GM18520 (cell line): ENCODE data around the gene ACTR3C.

ENCODE experiments used
- ATAC-seq: cut with Tn5 transposase; IDR thresholded peaks from one replicate; pipeline ENCODE4 v1.9.1; 2021; ENCODE audit not compliant: unreplicated experiment

ACTR3C gene

DNA sequence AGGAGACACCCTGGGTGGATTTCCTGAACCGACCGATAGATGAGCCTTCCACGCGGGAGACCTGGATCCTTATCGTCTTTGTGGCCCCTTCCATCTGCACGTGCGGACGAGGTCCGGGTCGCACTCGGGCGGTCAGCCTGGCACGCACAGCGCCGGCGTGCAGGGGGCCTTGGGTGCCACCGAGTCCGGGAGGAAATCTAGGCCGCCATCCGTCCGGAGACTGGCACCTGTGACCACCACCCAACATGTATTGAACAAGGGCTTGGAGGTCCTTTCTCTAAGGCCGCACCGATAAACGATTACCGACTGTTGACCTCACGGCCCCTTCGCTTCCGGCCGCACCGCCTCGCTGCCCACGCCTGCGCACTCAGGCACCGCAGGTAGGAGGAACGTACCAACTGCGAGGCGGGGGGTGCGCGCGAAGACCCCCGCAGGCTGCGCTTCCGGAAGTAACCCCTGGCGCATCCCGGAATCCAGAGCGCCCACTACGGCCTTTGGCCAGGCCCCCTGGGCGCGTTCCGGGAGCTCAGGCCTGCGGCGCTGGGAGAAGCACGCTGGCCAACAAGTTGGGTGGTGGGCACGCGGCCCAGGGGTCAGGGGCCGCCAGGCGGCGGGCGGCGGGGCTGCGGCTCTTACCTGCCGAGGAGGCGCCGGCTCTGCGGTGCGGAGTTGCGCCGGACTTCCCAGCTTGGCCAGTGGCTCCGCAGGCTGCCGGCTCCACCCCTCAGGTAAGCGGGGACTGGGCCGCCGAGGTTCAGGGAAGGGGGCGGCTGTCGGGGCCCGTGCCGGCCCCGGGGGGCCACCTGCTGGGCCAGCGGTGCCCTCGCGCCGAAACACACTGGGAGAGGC, at the start of gene ACTR3C, which contains the start of gene LRRC61:
Gene ACTR3C (minus strand): TSS at position 713 of the 849 bp plus-strand sequence. CDS start 28,249 bp downstream, outside the sequence.
Gene LRRC61 (plus strand): TSS at position 523 of the 849 bp plus-strand sequence. CDS start 13,507 bp downstream, outside the sequence.
- peak; percentile 44 for ATAC-seq

DNA sequence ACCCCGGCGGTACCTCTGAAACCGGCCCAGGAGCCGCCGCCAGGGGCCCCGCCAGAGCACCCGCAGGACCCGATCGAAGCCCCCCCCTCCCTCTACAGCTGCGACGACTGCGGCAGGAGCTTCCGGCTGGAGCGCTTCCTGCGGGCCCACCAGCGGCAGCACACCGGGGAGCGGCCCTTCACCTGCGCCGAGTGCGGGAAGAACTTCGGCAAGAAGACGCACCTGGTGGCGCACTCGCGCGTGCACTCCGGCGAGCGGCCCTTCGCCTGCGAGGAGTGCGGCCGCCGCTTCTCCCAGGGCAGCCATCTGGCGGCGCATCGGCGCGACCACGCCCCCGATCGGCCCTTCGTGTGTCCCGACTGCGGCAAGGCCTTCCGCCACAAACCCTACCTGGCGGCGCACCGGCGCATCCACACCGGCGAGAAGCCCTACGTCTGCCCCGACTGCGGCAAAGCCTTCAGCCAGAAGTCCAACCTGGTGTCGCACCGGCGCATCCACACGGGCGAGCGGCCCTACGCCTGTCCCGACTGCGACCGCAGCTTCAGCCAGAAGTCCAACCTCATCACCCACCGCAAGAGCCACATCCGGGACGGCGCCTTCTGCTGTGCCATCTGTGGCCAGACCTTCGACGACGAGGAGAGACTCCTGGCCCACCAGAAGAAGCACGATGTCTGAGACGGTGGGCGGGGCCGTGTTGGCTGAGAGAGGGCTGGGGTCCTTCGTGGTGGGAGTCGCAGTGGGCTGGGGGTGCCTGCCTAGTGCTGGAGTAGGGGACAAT, 49.1 kb upstream of the ACTR3C start:
- ATAC-seq: no peak

DNA sequence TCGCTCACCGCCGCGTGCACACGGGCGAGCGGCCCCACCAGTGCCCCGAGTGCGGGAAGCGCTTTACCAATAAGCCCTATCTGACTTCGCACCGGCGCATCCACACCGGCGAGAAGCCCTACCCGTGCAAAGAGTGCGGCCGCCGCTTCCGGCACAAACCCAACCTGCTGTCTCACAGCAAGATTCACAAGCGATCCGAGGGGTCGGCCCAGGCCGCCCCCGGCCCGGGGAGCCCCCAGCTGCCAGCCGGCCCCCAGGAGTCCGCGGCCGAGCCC, 48.6 kb upstream of the ACTR3C start:
- no peak for ATAC-seq

DNA sequence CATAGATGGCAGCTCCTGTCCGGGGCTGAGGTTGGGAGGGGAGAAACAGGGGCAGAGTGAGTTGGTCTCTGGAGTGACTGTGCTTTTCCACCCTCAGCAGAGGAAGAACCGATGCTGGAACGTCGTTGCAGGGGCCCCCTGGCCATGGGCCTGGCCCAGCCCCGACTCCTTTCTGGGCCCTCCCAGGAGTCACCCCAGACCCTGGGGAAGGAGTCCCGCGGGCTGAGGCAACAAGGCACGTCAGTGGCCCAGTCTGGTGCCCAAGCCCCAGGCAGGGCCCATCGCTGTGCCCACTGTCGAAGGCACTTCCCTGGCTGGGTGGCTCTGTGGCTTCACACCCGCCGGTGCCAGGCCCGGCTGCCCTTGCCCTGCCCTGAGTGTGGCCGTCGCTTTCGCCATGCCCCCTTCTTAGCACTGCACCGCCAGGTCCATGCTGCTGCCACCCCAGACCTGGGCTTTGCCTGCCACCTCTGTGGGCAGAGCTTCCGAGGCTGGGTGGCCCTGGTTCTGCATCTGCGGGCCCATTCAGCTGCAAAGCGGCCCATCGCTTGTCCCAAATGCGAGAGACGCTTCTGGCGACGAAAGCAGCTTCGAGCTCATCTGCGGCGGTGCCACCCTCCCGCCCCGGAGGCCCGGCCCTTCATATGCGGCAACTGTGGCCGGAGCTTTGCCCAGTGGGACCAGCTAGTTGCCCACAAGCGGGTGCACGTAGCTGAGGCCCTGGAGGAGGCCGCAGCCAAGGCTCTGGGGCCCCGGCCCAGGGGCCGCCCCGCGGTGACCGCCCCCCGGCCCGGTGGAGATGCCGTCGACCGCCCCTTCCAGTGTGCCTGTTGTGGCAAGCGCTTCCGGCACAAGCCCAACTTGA, 48.0 kb upstream of the ACTR3C start:
- ATAC-seq: no peak

DNA sequence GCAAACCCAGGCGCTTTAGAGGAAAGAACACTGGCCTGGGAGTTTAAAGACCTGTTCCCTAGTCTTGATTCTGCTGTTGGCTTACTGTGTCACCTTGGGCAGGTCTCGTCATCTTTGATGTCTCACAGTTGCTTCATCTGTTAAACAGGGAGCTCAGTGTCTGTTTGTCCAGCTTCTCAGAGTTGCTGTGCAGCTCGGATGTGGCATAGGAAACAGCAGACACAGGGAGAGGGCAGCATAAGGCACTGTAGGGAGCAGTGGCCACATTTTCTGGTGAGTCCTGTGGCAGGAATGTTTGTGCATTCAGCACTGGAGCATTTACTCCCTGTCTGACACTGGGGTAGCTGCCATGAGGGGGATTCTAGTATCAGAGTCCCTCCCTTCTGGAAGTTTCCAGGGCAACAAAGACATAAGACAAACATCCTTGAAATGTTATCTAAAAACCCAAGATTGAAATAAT, 47.3 kb upstream of the ACTR3C start:
- no peak for ATAC-seq

DNA sequence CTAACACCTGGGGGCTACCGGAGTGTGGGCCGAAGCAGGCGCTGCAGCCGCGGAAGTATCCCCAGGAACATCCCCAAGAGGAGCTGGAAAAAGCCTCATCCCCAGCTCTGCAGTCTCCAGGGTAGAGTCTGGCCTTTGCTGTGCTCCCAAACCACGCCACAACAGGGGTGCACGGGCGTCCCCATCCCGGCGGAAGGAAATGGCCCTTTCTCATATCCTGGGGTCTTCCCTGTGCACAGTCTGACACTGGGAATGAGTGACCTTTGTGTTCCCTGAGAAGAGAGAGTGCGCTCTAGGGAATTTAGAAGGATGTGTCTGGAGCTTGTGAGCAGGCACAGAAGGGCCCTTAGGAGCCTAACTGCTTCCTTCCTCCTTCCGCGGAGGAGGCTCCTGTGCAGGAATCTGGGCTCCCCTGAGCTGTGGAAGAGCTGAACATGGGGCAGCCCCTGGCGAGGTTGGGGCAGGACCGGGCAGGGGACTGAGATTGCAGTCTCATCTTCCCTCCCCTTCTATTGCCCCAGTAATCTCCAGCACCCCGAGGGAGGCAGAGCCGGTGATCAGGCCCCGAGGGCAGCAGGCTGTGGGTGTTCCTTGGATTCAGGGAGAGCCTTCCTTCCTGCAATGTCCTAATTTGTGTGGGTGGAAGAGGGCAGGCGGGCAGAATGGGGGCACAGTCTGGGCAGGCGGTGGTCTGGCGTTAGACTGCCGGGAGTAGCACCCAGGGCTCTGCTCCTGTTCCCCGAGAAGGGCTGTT, 46.6 kb upstream of the ACTR3C start:
- ATAC-seq: no peak

DNA sequence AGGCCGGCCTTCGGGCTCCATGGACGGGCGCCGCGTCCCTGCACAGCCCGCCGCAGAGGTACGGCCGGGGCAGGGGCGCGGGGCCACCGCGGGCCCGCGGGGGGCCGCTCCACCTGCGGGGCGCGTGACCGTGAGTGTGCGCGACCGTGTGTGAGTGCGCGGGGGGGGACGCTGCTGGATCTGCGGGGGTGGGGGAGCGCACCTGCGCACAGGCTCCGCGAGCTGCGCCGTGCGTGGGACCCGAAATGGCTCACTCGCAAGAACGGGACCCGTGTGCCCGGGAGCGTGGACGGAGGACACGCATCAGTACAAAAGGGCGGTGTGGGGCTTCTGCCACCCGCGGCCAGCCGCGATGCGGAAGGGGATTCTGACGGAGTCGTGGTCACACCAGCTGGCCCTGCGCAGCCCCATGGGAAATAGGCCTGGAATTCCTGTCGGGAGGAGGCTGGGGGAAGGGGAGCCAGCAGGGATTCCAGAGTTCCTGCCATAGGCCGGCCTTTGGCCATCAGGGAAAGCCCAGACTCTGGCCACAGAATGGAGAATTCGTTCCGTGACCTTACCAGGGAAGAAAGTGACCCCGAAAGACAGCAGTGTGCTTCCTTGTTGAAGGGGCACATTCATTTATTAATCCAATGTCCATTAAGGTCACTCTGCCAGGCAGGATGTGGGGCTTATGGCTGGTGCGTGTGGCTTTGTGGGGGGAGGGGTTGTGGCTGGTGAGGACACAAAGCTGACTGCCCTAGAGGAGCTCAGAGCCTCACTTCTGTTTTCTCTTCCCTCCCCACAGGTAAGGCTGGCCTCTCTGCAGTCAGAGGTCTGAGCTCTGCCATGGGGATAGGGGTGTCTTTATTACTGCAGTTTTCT, 45.8 kb upstream of the ACTR3C start:
- ATAC-seq: peak; percentile 4

DNA sequence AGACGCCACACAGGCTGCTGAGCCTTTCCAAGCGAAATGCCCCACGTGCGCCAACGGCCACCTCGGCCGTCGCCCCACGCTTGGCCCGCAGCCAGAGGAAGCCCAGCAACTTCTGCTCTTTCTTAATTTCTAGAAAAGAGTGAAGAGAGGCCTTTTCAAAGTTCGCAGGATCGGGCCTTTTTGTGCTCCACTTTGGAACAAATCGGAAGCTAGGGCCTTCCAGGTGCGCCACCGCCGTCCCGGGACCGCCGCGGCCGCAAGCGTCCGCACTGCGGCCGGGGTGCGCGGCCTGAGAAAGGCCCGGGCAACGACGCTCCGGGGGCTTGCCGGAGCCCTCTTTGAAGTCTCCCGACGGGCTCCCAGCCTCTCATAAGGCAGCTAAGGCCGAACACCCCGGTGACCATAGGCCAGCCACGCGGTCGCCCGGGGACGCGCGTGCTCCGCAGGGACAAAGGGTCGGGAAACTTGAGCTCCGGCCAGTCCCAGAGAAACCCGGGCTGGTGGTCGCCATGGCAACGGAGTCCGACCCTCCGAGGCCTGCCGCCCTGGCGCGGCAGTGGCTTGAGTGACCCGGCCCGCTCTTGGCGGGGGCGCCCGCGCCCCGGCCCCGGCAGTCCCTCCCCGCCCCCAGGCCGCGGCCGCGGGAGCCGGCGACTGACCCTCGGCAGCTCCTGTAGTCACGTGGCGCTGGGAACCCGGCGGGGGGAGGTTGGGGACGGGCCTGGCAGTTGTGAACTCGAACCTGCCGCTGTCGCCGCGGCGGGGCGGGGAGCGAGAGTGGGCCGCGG, 44.9 kb upstream of the ACTR3C start, which contains the start of gene REPIN1:
Gene REPIN1 (plus strand): TSS at position 727 of the 788 bp plus-strand sequence. CDS start 890 bp downstream, outside the sequence.
- ATAC-seq: peak; percentile 40

DNA sequence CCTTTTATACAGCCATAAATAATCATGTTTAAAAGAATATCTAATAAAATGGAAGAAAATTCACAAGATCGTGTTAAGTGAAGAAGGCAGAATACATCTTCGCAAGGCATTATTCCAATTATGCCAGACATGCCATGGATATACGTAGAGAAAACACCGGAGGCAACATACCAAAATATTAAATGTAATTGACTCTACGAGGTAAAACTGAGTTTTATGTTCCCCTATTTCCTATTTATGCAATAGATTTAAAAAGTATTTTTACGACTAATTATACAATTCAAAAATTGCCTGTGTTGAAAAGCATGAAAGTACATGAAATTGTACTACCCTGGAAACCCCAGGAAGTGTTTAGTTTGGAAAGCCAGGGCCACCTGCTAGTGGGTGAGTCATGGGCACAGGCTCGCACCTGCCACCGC, 44.3 kb upstream of the ACTR3C start:
- no peak for ATAC-seq

DNA sequence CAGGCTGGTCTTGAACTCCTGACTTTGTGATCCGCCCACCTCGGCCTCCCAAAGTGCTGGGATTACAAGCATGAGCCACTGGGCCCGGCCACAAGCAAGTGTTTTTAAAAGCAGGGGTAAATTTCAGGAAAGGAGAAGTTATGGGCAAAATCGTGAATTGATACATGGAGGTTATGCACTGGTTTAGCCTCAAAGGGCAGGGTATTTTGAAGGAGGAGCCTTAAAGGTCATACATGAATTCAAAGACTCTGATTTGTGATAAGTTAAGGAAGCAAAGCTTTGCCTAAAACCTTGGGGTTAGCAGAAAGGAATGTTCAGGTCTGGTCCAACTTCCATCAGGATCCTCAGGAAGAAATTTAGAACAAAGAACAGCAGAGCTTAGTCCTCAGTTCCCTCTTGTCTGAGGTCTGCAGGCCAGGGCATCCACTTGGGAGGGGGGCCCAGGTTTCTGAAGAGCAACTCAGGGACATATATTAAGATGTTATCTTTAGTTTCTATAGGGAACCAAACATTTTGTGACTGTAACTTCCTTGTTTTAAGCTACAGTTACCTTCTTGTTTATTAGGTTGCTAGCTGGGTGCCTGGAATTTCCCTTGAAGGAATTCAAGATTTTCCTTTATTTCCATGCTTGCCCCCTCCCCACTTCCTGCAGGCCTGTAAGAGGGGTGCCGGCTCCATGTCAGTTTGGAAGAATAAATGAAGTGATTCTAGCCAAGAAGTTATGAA, 42.5 kb upstream of the ACTR3C start:
- no peak for ATAC-seq

DNA sequence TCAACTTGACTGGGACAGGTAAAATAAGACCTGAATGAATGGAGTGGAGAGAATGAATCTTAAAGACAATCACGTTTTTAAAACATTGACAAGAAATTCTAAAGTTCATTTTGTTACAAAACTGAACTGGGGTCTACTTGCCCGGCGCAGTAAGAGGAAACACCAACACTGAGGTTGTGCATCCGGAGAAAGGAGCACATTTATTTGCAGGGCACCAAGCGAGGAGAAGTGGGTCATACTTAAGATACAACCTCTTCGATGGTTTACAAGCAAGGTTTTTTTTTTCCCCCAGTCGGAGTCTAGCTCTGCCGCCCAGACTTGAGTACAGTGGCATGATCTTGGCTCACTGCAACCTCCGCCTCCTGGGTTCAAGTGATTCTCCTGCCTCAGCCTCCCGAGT, 41.8 kb upstream of the ACTR3C start:
- no peak for ATAC-seq

DNA sequence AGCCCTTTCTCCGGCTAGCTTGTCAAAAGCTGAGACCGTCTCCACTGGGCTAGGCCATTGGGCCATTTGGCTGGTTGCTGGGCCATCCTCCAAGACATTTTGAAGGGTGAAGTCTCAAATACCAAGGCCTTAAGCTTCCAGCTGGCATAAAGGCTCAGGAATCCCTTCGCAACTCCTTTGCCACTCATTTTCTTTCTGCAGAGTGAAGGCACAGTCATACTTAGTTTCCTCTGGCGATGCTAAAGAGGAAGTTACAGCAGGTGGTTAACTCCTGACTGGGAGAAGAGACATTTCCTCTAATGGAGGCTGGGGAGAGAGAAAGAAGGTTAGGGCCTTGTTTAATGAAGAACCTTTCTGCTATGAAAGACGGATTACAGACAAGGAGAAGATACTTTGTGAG, 40.5 kb upstream of the ACTR3C start:
- no peak for ATAC-seq

DNA sequence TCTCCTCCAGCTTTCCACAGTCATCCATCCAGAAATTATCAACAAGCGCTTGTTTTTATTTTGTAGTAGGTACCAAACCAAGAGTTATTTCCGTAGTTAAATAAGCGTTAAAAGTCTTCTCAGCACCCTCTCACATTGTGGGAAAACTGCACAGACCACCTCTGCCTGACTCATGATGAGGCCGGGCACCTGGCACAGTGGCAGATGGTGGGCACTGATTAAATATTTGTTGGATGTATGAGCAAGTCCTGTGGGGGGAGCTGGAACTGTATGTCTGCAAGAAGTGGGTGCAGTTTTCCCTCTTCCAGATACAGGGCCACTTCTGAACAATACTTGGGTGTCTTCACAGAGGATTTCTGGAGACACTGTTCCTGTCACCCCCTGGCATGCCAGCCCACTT, 40.0 kb upstream of the ACTR3C start:
- no peak for ATAC-seq

DNA sequence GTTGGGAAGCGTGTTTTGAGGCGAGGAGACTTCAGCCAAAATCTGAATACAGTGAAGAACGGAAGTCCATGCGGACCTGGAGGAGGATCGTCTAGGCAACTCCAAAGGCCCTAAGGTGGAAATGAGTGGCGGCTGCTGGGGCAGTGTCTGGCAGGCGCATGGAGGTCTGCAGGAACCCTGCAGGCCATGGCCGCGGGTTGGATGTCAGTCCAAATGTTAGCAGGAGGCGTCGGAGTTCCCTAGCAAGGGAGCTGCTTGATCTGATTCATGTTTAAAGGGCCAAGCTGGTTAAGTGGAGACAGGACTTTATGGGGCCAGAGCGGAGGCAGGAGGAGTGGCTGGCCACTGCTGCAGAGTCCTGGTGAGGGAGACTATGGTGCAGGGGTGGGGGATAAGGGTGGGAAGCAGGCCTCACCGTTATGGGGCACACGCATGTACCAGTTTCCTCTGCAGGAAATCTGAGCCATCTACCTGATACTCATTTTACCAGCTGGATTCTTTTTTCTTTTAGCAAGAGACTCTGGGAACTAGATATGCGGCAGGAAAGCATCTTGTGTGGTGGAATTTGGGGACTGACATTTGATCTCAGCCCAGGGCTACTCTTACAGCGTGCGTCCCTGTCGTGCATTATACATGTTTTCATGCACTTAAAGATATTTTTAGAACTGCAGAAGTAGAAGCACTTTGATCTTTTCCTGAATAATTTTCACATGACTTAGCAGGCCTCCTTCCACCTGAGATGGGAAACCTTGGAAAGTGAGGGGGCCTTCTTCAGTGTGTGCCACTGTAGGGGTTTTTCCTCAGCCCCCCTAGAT, 38.7 kb upstream of the ACTR3C start:
- ATAC-seq: no peak

DNA sequence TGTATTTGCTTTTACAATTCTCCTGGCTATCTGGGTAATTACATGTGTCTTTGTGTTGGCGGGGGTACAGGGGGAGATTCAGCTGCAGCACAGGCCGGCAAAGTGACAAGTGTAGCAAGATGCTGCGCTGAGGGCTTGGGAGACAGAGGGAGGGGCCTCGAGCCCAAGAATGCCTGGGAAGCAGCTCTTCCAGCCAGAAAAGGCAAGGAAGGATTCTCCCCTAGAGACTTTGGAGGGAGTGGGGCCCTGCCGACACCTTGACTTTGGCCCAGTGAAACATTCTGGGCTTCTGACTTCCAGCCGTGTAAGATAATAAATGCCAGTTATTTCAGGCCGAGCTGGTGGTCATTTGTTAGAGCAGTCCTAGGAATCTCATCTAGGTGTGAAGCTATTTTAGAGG, 38.1 kb upstream of the ACTR3C start:
- no peak for ATAC-seq

DNA sequence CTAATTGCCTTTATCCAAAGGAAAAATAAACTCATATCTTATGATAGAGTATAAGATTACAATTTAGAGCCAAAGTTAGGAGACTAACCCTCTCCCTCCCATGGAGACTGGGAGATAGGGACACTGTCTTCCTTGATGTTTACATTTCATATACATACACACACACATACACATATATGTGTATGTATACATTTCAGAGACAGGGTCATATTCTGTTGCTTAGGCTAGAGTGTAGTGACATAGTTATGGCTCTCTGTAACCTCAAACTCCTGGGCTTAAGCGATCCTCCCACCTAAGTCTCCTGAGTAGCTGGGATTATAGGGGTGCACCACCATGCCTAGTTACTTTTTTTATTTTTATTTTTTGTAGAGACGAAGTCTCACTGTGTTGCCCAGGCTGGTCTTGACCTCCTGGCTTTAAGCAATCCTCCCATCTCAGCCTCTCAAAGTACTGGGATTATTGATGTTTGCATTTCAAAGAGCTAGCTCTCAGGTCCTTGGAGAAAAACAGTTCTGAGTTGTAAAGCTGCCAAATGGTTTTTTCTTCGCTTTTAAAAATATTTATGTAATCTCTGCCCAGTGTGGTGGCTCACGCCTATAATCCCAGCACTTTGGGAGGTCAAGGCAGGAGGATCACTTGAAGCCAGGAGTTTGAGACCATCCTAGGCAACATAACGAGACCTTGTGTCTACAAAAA, 37.2 kb upstream of the ACTR3C start:
- no peak for ATAC-seq
